ENCODE data around the gene SLC4A8. TPM values are rescaled to one million over a fixed set of nuclear protein-coding genes. Genes with fewer than 3 reads are reported as not detected.

The SLC4A8 gene
- total and polyA plus RNA-seq, 9 of the 15 experiments (the other 6 are each of a cell fraction or from before 2014, with no cell fraction given): 0.04 to 1.5 (median 0.12) TPM; not detected in 2

DNA sequence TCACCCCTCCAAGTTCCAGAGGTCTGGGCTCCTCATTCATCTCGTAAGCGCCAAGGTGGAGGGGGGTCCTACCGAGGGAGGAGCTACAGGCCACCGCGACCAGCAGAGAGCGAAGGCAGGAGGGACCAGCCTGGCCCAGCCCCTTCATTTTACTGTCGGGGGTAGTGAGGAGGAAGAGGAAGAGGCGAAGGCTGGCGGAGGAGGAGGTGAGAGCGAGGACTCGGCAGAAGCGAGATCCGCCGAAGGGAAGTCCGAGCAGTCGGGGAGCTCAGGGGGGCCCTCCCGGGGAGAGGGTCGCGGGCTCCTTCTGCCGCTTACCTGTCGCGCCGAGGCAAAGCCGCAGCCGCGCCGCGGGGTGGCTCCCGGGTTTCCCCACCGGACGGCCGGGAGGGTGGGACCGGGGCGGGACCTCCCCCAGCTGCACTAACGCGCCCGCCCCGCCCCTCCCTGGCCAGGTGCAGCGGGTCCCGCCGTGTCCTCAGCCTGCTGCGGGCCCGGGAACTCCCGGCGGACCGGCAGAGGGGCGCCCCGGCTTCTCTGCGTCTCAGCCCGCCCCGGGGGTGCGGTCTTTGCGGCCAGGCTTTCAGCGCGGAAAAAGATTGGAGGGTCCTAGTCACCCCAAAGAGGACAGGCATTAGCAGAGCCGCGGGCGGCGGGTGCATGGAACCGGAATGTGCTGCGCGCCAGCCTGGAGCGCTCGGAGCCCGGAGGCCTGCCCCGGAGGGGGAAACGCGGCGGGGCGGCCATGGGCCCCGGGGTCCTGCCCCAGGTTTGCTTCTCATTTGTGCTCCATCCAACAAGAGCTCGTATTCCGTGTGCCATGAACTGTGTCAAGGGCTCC, 33.1 kb upstream of the SLC4A8 start, which contains the start of gene GALNT6 (continued):
- TF ChIP-seq USF2 (CRISPR knock-in tag; IDR thresholded peaks at IDR 0.05) (no peak), NCOR1 (IDR thresholded peaks at IDR 0.05) (no peak), SLC30A9 (CRISPR knock-in tag; IDR thresholded peaks at IDR 0.05) (no peak), NCOA6 (IDR thresholded peaks at IDR 0.05) (peak; percentile 74), E4F1 (CRISPR knock-in tag; IDR thresholded peaks at IDR 0.05; ENCODE audit: borderline replicate concordance) (no peak), TCFL5 (CRISPR knock-in tag; conservative IDR thresholded peaks at IDR 0.05) (no peak), KDM5B (IDR thresholded peaks at IDR 0.05; ENCODE audit: insufficient replicate concordance, low read depth, low read length) (peak; percentile 44), KAT2B (IDR thresholded peaks at IDR 0.05; ENCODE audit: low read depth, low read length) (no peak), PHF8 (IDR thresholded peaks at IDR 0.05; ENCODE audit: borderline replicate concordance, low read length) (peak; percentile 63; the same call in 1 of the 2 replicates), STAT5B (CRISPR knock-in tag; IDR thresholded peaks at IDR 0.05) (no peak)
- TF ChIP-seq, protein P1, sequence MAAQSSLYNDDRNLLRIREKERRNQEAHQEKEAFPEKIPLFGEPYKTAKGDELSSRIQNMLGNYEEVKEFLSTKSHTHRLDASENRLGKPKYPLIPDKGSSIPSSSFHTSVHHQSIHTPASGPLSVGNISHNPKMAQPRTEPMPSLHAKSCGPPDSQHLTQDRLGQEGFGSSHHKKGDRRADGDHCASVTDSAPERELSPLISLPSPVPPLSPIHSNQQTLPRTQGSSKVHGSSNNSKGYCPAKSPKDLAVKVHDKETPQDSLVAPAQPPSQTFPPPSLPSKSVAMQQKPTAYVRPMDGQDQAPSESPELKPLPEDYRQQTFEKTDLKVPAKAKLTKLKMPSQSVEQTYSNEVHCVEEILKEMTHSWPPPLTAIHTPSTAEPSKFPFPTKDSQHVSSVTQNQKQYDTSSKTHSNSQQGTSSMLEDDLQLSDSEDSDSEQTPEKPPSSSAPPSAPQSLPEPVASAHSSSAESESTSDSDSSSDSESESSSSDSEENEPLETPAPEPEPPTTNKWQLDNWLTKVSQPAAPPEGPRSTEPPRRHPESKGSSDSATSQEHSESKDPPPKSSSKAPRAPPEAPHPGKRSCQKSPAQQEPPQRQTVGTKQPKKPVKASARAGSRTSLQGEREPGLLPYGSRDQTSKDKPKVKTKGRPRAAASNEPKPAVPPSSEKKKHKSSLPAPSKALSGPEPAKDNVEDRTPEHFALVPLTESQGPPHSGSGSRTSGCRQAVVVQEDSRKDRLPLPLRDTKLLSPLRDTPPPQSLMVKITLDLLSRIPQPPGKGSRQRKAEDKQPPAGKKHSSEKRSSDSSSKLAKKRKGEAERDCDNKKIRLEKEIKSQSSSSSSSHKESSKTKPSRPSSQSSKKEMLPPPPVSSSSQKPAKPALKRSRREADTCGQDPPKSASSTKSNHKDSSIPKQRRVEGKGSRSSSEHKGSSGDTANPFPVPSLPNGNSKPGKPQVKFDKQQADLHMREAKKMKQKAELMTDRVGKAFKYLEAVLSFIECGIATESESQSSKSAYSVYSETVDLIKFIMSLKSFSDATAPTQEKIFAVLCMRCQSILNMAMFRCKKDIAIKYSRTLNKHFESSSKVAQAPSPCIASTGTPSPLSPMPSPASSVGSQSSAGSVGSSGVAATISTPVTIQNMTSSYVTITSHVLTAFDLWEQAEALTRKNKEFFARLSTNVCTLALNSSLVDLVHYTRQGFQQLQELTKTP (IDR thresholded peaks at IDR 0.05; ENCODE audit: low read depth in 1 of 2, partially characterized antibody in 2 of 2): no peak
- TF ChIP-seq, protein P2, sequence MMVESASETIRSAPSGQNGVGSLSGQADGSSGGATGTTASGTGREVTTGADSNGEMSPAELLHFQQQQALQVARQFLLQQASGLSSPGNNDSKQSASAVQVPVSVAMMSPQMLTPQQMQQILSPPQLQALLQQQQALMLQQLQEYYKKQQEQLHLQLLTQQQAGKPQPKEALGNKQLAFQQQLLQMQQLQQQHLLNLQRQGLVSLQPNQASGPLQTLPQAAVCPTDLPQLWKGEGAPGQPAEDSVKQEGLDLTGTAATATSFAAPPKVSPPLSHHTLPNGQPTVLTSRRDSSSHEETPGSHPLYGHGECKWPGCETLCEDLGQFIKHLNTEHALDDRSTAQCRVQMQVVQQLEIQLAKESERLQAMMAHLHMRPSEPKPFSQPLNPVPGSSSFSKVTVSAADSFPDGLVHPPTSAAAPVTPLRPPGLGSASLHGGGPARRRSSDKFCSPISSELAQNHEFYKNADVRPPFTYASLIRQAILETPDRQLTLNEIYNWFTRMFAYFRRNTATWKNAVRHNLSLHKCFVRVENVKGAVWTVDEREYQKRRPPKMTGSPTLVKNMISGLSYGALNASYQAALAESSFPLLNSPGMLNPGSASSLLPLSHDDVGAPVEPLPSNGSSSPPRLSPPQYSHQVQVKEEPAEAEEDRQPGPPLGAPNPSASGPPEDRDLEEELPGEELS (CRISPR knock-in tag; IDR thresholded peaks at IDR 0.05; ENCODE audit: borderline replicate concordance): no peak
- TF ChIP-seq, protein P3, sequence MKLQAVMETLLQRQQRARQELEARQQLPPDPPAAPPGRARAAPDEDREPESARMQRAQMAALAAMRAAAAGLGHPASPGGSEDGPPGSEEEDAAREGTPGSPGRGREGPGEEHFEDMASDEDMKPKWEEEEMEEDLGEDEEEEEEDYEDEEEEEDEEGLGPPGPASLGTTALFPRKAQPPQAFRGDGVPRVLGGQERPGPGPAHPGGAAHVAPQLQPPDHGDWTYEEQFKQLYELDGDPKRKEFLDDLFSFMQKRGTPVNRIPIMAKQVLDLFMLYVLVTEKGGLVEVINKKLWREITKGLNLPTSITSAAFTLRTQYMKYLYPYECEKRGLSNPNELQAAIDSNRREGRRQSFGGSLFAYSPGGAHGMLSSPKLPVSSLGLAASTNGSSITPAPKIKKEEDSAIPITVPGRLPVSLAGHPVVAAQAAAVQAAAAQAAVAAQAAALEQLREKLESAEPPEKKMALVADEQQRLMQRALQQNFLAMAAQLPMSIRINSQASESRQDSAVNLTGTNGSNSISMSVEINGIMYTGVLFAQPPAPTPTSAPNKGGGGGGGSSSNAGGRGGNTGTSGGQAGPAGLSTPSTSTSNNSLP (IDR thresholded peaks at IDR 0.05; ENCODE audit: borderline replicate concordance, low read depth, low read length): no peak

Data from K562 (cell line).